ENCODE data around the gene DHDH.

The DHDH gene

GRCh38 chr19:48914181-48914580, 19.3 kb upstream of the DHDH start:
- no peak for TF ChIP-seq FOXP2 (optimal IDR thresholded peaks at IDR 0.05; ENCODE audit: borderline replicate concordance, extremely low read depth, extremely low read length, insufficient read depth)

- TF ChIP-seq TAF1 (IDR thresholded peaks at IDR 0.05; ENCODE audit: borderline replicate concordance, insufficient read depth, low read length) (no peak), FOXP2 (optimal IDR thresholded peaks at IDR 0.05; ENCODE audit: borderline replicate concordance, extremely low read depth, extremely low read length, insufficient read depth) (no peak), SIN3A (IDR thresholded peaks at IDR 0.05; ENCODE audit: borderline replicate concordance, insufficient read depth, low read length) (no peak), REST (IDR thresholded peaks at IDR 0.05; ENCODE audit: insufficient read depth in 1 of 2, low read depth in 2 of 2, low read length in 2 of 2) (no peak), POLR2AphosphoS5 (IDR thresholded peaks at IDR 0.05; ENCODE audit: low read depth, low read length) (no peak)
Observed at GRCh38 chr19:48915757-48916156, 17.7 kb upstream of the DHDH start.

GRCh38 chr19:48918071-48918470, 15.4 kb upstream of the DHDH start:
- TF ChIP-seq SIN3A (IDR thresholded peaks at IDR 0.05; ENCODE audit: borderline replicate concordance, insufficient read depth, low read length) (no peak), POLR2AphosphoS5 (IDR thresholded peaks at IDR 0.05; ENCODE audit: low read depth, low read length) (no peak), REST (IDR thresholded peaks at IDR 0.05; ENCODE audit: insufficient read depth in 1 of 2, low read depth in 2 of 2, low read length in 2 of 2) (no peak)

- TF ChIP-seq REST (IDR thresholded peaks at IDR 0.05; ENCODE audit: insufficient read depth in 1 of 2, low read depth in 2 of 2, low read length in 2 of 2) (no peak), FOXP2 (optimal IDR thresholded peaks at IDR 0.05; ENCODE audit: borderline replicate concordance, extremely low read depth, extremely low read length, insufficient read depth) (no peak), TAF1 (IDR thresholded peaks at IDR 0.05; ENCODE audit: borderline replicate concordance, insufficient read depth, low read length) (no peak), SIN3A (IDR thresholded peaks at IDR 0.05; ENCODE audit: borderline replicate concordance, insufficient read depth, low read length) (no peak), POLR2AphosphoS5 (IDR thresholded peaks at IDR 0.05; ENCODE audit: low read depth, low read length) (no peak)
Observed at GRCh38 chr19:48918801-48919247, 14.7 kb upstream of the DHDH start.

GRCh38 chr19:48920949-48921348, 12.6 kb upstream of the DHDH start:
- TF ChIP-seq FOXP2 (optimal IDR thresholded peaks at IDR 0.05; ENCODE audit: borderline replicate concordance, extremely low read depth, extremely low read length, insufficient read depth) (no peak), POLR2AphosphoS5 (IDR thresholded peaks at IDR 0.05; ENCODE audit: low read depth, low read length) (no peak), REST (IDR thresholded peaks at IDR 0.05; ENCODE audit: insufficient read depth in 1 of 2, low read depth in 2 of 2, low read length in 2 of 2) (no peak), TAF1 (IDR thresholded peaks at IDR 0.05; ENCODE audit: borderline replicate concordance, insufficient read depth, low read length) (no peak), SIN3A (IDR thresholded peaks at IDR 0.05; ENCODE audit: borderline replicate concordance, insufficient read depth, low read length) (no peak)
